ENCODE results near the gene DOCK8. TPM values are rescaled to one million over a fixed set of nuclear protein-coding genes. Genes with fewer than 3 reads are reported as not detected.
"Not testable (repeated sequence)": the region's sequence is repeated elsewhere in the genome, so short reads cannot be mapped to it uniquely, and the experiment has no call there.

Gene DOCK8
- total RNA-seq, 1 donor from 2014 or later: 0.54 TPM

GRCh38 chr9:228929-229695 is 14.4 kb downstream of the DOCK8 start:
- no peaks in the 10 kb centered on the region for H3K9me3 ChIP-seq (ENCODE audit: low read depth)
- H3K27ac Mint-ChIP-seq: no peak overlapping the region
- H3K4me1 Mint-ChIP-seq: peaks cover 1% of the 10 kb centered on the region
- no peaks in the 10 kb centered on the region for H3F3A ChIP-seq (ENCODE audit: low read depth)
- H3K27me3 Mint-ChIP-seq (ENCODE audit: insufficient read depth, low read depth): no peaks in the 10 kb centered on the region
- no peaks in the 10 kb centered on the region for H3K27me3 ChIP-seq
- no peak overlapping the region for H3K4me3 Mint-ChIP-seq
- H2AFZ ChIP-seq (replicated peaks): no peak overlapping the region
- H3K36me3 Mint-ChIP-seq: no peaks in the 10 kb centered on the region
- TF ChIP-seq EZH2phosphoT487 (IDR thresholded peaks at IDR 0.05) (no peak), EZH2 (IDR thresholded peaks at IDR 0.05) (no peak), CTCF (IDR thresholded peaks at IDR 0.05) (no peak)
- H3K9me3 Mint-ChIP-seq: peaks cover 6% of the 10 kb centered on the region
- H3K4me2 ChIP-seq: no peak overlapping the region
- H3K4me3 ChIP-seq: no peak overlapping the region
- no peaks in the 10 kb centered on the region for H3K79me2 ChIP-seq (ENCODE audit: low read depth)
- DNase-seq (ENCODE audit: low spot score): no peak
- H4K20me1 ChIP-seq (ENCODE audit: low read depth): no peaks in the 10 kb centered on the region
- peaks cover 5% of the 10 kb centered on the region for H3K4me1 ChIP-seq
- no peaks in the 10 kb centered on the region for H3K36me3 ChIP-seq
- no peak overlapping the region for H3K9ac ChIP-seq
- H3K27ac ChIP-seq: no peak overlapping the region

- not testable (repeated sequence) for H3K4me2 ChIP-seq; H4K20me1 ChIP-seq (ENCODE audit: low read depth); H3K4me3 ChIP-seq; H3K79me2 ChIP-seq (ENCODE audit: low read depth); H3K4me1 ChIP-seq; H3K27me3 ChIP-seq; H3K4me1 Mint-ChIP-seq; H3K27me3 Mint-ChIP-seq (ENCODE audit: insufficient read depth, low read depth); H3K4me3 Mint-ChIP-seq; H3K36me3 Mint-ChIP-seq; H3K27ac Mint-ChIP-seq; H3K9me3 ChIP-seq (ENCODE audit: low read depth); H3K9ac ChIP-seq; H3K36me3 ChIP-seq; H3F3A ChIP-seq (ENCODE audit: low read depth); DNase-seq (ENCODE audit: low spot score); H3K27ac ChIP-seq; H2AFZ ChIP-seq (replicated peaks)
- peaks cover 19% of the 10 kb centered on the region for H3K9me3 Mint-ChIP-seq
These were observed 17.0 kb downstream of the DOCK8 start for GRCh38 chr9:231625-232024.

GRCh38 chr9:233708-234107 is 19.0 kb downstream of the DOCK8 start:
- not testable (repeated sequence) for H3K4me1 Mint-ChIP-seq

GRCh38 chr9:237141-237857 is 22.6 kb downstream of the DOCK8 start:
- Mint-ChIP-seq H3K4me1 (no peaks in the 10 kb centered on the region), H3K9me3 (peaks cover 23% of the 10 kb centered on the region), H3K27me3 (ENCODE audit: insufficient read depth, low read depth) (peaks cover 3% of the 10 kb centered on the region), H3K27ac (no peak overlapping the region), H3K4me3 (no peak overlapping the region), H3K36me3 (no peaks in the 10 kb centered on the region)
- no peak overlapping the region for H2AFZ ChIP-seq (replicated peaks)
- no peaks in the 10 kb centered on the region for H3K27me3 ChIP-seq
- no peaks in the 10 kb centered on the region for H3K79me2 ChIP-seq (ENCODE audit: low read depth)
- H3K9ac ChIP-seq: no peak overlapping the region
- no peak overlapping the region for H3K4me3 ChIP-seq
- no peak for DNase-seq (ENCODE audit: low spot score)
- H3K4me1 ChIP-seq: no peaks in the 10 kb centered on the region
- H3F3A ChIP-seq (ENCODE audit: low read depth): no peaks in the 10 kb centered on the region
- no peaks in the 10 kb centered on the region for H3K9me3 ChIP-seq (ENCODE audit: low read depth)
- no peak overlapping the region for H3K4me2 ChIP-seq
- no peaks in the 10 kb centered on the region for H3K36me3 ChIP-seq
- no peak for TF ChIP-seq CTCF (IDR thresholded peaks at IDR 0.05)
- TF ChIP-seq EZH2 (IDR thresholded peaks at IDR 0.05): no peak
- TF ChIP-seq EZH2phosphoT487 (IDR thresholded peaks at IDR 0.05): no peak
- H4K20me1 ChIP-seq (ENCODE audit: low read depth): no peaks in the 10 kb centered on the region
- no peak overlapping the region for H3K27ac ChIP-seq

More at GRCh38 chr9:233708-234107, 19.0 kb downstream of the DOCK8 start:
- H3K27me3 ChIP-seq; H4K20me1 ChIP-seq (ENCODE audit: low read depth); H2AFZ ChIP-seq (replicated peaks); H3K27me3 Mint-ChIP-seq (ENCODE audit: insufficient read depth, low read depth); H3K4me3 ChIP-seq; H3K36me3 Mint-ChIP-seq; H3K9ac ChIP-seq; H3K9me3 ChIP-seq (ENCODE audit: low read depth); H3K79me2 ChIP-seq (ENCODE audit: low read depth); DNase-seq (ENCODE audit: low spot score); H3K27ac Mint-ChIP-seq; H3K4me1 ChIP-seq; H3K36me3 ChIP-seq; H3K4me3 Mint-ChIP-seq; H3K4me2 ChIP-seq; H3K27ac ChIP-seq; H3F3A ChIP-seq (ENCODE audit: low read depth): not testable (repeated sequence)
- H3K9me3 Mint-ChIP-seq: peaks cover 23% of the 10 kb centered on the region

Data from neural progenitor cell (in vitro differentiated cells).